MCF 10A (cell line): Measurements from ENCODE around the gene SEC61A1. TPM values are rescaled to one million over a fixed set of nuclear protein-coding genes. Genes with fewer than 3 reads are reported as not detected.

Experiments used
- BruUV-seq: library from RNA; stranded (reverse); fragments of 400-500 nt; replicated peaks from 2 replicates; lab custom pipeline; 2021; lab: Mats Ljungman, UMichigan
- CTCF ChIA-PET: fragments of 300-600 bp; sonication (Branson Sonifier 250); formaldehyde crosslinking; extraction: SDS; loops from one replicate; lab custom pipeline; 2021; ENCODE audit warnings: antibody characterized with exemption, inconsistent platforms; lab: Yijun Ruan, JAX
- POLR2A ChIA-PET: fragments of 300-600, 350-650 bp; sonication (Branson Sonifier 250); formaldehyde crosslinking; extraction: SDS; loops from one replicate; lab custom pipeline; 2020; ENCODE audit warnings: antibody characterized with exemption, inconsistent platforms; lab: Yijun Ruan, JAX
- DNase-seq: peaks from one replicate; pipeline ENCODE4 v3.0.0-alpha.2; 2018; ENCODE audit not compliant: unreplicated experiment
- H3K27ac Mint-ChIP-seq: one replicate; pipeline ENCODE4 v1.8.0; 2022; ENCODE audit warnings: mild to moderate bottlenecking, low read depth, mixed read lengths; ENCODE audit not compliant: unreplicated experiment
- H3K27me3 Mint-ChIP-seq: one replicate; pipeline ENCODE4 v1.8.0; 2022; ENCODE audit warnings: mixed read lengths; ENCODE audit not compliant: insufficient read depth, unreplicated experiment
- H3K36me3 Mint-ChIP-seq: one replicate; pipeline ENCODE4 v1.8.0; 2022; ENCODE audit warnings: mild to moderate bottlenecking, moderate library complexity, mixed read lengths; ENCODE audit not compliant: insufficient read depth, unreplicated experiment
- H3K4me1 Mint-ChIP-seq: one replicate; pipeline ENCODE4 v1.8.0; 2022; ENCODE audit warnings: mixed read lengths; ENCODE audit not compliant: insufficient read depth, unreplicated experiment
- H3K4me3 Mint-ChIP-seq: one replicate; pipeline ENCODE4 v1.8.0; 2022; ENCODE audit warnings: mild to moderate bottlenecking, moderate library complexity, mixed read lengths; ENCODE audit not compliant: unreplicated experiment
- H3K9me3 Mint-ChIP-seq: one replicate; pipeline ENCODE4 v1.8.0; 2022; ENCODE audit warnings: mixed read lengths; ENCODE audit not compliant: unreplicated experiment
- intact Hi-C: fragments of 100-400 bp; cut with micrococcal nuclease; formaldehyde crosslinking; loops from 2 replicates; pipeline ENCODE4 v1.14.1; 2022
- total RNA-seq: library from RNA; stranded (reverse); gene quantifications from 2 replicates; pipeline ENCODE4 v1.2.3, GENCODE V29; 2022
- TF ChIP-seq, protein P1 (sequence below): fragments of 200-600 bp; IDR thresholded peaks from one replicate; pipeline ENCODE4 v1.8.0; 2022; ENCODE audit warnings: antibody characterized with exemption, mild to moderate bottlenecking; ENCODE audit not compliant: unreplicated experiment

The SEC61A1 gene
- total RNA-seq, 1 experiment from 2014 or later = 418 TPM

DNA sequence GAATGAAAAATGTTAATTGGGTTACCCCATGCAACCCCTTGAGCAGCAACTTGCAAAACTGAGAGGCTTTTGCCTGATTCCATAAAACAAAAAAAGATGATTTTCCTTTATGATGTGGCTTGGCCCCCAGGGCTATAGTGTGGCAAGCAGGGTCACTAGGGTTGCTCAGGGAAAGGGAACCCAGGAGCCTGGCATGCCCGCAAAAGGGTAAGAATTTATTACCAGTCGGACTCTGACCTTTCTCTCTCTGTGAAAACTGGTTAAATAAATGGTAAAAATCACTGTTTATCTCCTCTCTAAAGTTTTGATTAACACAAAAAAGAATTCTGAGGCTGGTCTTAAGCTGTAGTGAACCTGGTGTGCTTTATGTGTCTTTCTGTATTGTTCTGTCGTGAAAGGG lies 37.7 kb upstream of the SEC61A1 start:
- CTCF ChIA-PET = no interaction called here
- Mint-ChIP-seq H3K9me3 (no peaks in the 10 kb centered on the region), H3K4me1 (peaks cover 20% of the 10 kb centered on the region), H3K27me3 (no peaks in the 10 kb centered on the region), H3K4me3 (no peak overlapping the region), H3K27ac (no peak overlapping the region), H3K36me3 (no peaks in the 10 kb centered on the region)
- DNase-seq = no peak
- intact Hi-C loops = no loop called here
- POLR2A ChIA-PET = no interaction called here
- no TSS peak for BruUV-seq
- TF ChIP-seq, protein P1, sequence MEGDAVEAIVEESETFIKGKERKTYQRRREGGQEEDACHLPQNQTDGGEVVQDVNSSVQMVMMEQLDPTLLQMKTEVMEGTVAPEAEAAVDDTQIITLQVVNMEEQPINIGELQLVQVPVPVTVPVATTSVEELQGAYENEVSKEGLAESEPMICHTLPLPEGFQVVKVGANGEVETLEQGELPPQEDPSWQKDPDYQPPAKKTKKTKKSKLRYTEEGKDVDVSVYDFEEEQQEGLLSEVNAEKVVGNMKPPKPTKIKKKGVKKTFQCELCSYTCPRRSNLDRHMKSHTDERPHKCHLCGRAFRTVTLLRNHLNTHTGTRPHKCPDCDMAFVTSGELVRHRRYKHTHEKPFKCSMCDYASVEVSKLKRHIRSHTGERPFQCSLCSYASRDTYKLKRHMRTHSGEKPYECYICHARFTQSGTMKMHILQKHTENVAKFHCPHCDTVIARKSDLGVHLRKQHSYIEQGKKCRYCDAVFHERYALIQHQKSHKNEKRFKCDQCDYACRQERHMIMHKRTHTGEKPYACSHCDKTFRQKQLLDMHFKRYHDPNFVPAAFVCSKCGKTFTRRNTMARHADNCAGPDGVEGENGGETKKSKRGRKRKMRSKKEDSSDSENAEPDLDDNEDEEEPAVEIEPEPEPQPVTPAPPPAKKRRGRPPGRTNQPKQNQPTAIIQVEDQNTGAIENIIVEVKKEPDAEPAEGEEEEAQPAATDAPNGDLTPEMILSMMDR = no peak

DNA sequence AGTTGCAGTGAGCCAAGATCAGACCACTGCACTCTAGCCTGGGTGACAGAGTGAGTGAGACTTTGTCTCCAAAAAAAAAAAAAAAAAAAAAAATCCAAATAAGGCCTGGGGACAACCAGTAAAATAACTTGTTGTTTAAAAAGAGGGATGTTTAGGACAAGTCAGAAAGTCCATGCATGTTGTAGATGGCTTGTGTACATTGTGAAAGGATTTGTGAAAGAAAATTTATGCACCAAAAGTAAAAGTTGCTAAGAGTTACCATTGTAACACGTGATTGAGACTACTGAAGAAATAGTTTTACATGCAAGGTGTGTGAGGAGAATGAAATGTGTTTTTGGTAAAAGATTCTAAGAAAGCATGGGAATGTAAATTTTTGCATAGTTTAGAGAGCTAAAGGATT lies 35.7 kb upstream of the SEC61A1 start:
- intact Hi-C loops = no loop called here
- Mint-ChIP-seq H3K9me3 (no peaks in the 10 kb centered on the region), H3K27ac (no peak overlapping the region), H3K4me1 (peaks cover 2% of the 10 kb centered on the region), H3K27me3 (no peaks in the 10 kb centered on the region), H3K36me3 (no peaks in the 10 kb centered on the region), H3K4me3 (no peak overlapping the region)
- BruUV-seq = no TSS peak
- ChIA-PET CTCF (interaction anchor here (1.0 to 1.4 kb wide), 2 partner anchors 79 to 338 kb away, joined by 3 read pairs; no protein-coding TSS in a partner anchor), POLR2A (no interaction called here)
- no peak for DNase-seq
- TF ChIP-seq, protein P1 = no peak

DNA sequence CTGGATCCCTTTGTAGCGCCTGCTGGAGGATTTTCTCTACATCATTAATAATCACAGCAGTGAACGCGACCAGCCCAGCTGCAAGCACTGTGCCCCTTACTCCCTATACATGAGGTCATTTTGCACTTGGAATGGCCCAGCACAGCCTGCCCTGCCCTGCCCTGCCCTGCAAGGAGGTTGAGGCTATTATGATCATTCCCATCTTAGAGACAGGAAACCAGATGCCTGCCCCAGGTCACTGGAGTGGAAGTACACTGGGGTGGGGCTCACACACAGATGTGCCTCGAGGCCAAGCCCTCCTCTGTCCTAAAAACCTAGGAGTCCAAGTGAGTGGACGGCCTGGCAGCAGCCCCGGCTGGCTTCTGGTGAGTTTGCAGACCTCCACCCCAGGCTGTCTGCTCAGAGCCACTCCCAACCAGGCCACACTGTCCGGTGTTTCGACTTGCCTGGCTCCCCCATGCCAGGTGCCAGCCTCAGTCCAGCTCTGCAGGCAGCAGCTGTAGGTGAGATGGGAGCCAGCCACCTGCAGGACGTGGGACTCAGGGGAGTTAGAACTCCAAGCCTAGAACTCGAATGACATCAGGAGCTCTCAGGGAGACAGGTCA lies 30.4 kb upstream of the SEC61A1 start:
- H3K9me3 Mint-ChIP-seq = no peaks in the 10 kb centered on the region
- TF ChIP-seq, protein P1 = no peak
- no peak overlapping the region for H3K27ac Mint-ChIP-seq
- H3K4me1 Mint-ChIP-seq = no peaks in the 10 kb centered on the region
- ChIA-PET POLR2A (interaction anchor here (0.7 kb wide), 1 partner anchor 48 kb away, joined by 3 read pairs; no protein-coding TSS in a partner anchor), CTCF (interaction anchor here (1.1 kb wide), 1 partner anchor 10 kb away, joined by 3 read pairs; no protein-coding TSS in a partner anchor)
- H3K4me3 Mint-ChIP-seq = no peak overlapping the region
- H3K27me3 Mint-ChIP-seq = peaks cover 11% of the 10 kb centered on the region
- BruUV-seq = no TSS peak
- no peak for DNase-seq
- H3K36me3 Mint-ChIP-seq = no peaks in the 10 kb centered on the region
- intact Hi-C loops = no loop called here

DNA sequence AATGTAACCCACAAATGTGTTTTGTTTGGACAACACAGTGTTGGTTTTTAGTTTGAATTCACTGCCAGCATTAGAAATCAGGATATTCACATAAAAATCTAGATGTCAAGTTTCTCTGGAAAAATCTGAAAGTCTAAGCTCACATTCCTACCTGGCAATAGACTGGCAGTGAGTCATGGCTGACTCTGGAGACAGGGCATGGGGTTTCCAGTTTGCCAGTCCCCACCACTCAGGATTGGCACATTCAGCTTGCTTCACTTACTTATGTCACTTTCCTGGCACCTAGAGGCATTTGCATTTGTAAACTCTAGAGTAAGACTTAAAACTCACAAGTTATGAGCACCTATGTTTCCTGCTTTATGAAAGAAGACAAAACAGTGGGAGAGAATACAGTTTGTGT lies 19.1 kb upstream of the SEC61A1 start:
- no peak overlapping the region for H3K4me3 Mint-ChIP-seq
- no peak overlapping the region for H3K27ac Mint-ChIP-seq
- BruUV-seq = no TSS peak
- H3K9me3 Mint-ChIP-seq = no peaks in the 10 kb centered on the region
- ChIA-PET CTCF (interaction anchor here (0.6 to 1.0 kb wide), 2 partner anchors 216 to 339 kb away, joined by 3 to 5 read pairs; no protein-coding TSS in a partner anchor), POLR2A (interaction anchor here (0.5 kb wide), 1 partner anchor 1457 kb away, joined by 4 read pairs; no protein-coding TSS in a partner anchor)
- H3K36me3 Mint-ChIP-seq = no peaks in the 10 kb centered on the region
- no peaks in the 10 kb centered on the region for H3K27me3 Mint-ChIP-seq
- TF ChIP-seq, protein P1 = no peak
- peaks cover 6% of the 10 kb centered on the region for H3K4me1 Mint-ChIP-seq
- intact Hi-C loops = no loop called here
- peak; percentile 69 for DNase-seq
